GM23338 (cell line): ENCODE results near the gene HGFAC.

Experiments
- CTCF ChIP-seq, 2 experiments: fragments of 200-600 bp in 1 of 2; sonication (generic) in 1 of 2; conservative IDR thresholded peaks; 2 replicates each; pipeline versions ENCODE4 v1.5.1 to v1.6.1; 2016 to 2017; ENCODE audit warnings: antibody characterized with exemption in 2 of 2, low read depth in 2 of 2, mild to moderate bottlenecking in 2 of 2, moderate library complexity in 1 of 2
- EZH2 ChIP-seq: fragments of 200-600 bp; sonication (generic); IDR thresholded peaks from one replicate; pipeline ENCODE4 v1.8.0; 2017; ENCODE audit warnings: antibody characterized with exemption, mild to moderate bottlenecking, low read depth; ENCODE audit not compliant: unreplicated experiment
- POLR2AphosphoS5 ChIP-seq: IDR thresholded peaks from 2 replicates; pipeline ENCODE4 v1.6.1; 2016; ENCODE audit warnings: antibody characterized with exemption, low read depth
- REST ChIP-seq: IDR thresholded peaks from one replicate; pipeline ENCODE4 v1.6.1; 2018; ENCODE audit warnings: antibody characterized with exemption; ENCODE audit not compliant: unreplicated experiment
- STAT1 ChIP-seq: IDR thresholded peaks from one replicate; pipeline ENCODE4 v1.6.1; 2016; ENCODE audit warnings: antibody characterized with exemption; ENCODE audit not compliant: unreplicated experiment
- ZNF114 ChIP-seq: fragments of 250-450 bp; sonication (Bioruptor Pico); IDR thresholded peaks from 2 replicates; pipeline ENCODE4 v1.5.0; 2020; ENCODE audit warnings: mild to moderate bottlenecking, moderate library complexity
- ZNF331 ChIP-seq: fragments of 250-450 bp; sonication (Bioruptor Pico); IDR thresholded peaks from 2 replicates; pipeline ENCODE4 v1.5.0; 2020; ENCODE audit warnings: low read depth, mild to moderate bottlenecking, moderate library complexity

- TF ChIP-seq CTCF (conservative IDR thresholded peaks at IDR 0.05; ENCODE audit: low read depth in 2 of 2) (no peak), STAT1 (no peak), POLR2AphosphoS5 (no peak), EZH2 (no peak), REST (no peak), ZNF114 (CRISPR knock-in tag) (no peak), ZNF331 (CRISPR knock-in tag) (no peak)
Measured at GRCh38 chr4:3410401-3411135, 31.2 kb upstream of the HGFAC start.
